ENCODE measurements around the gene UBE2C.

DNA sequence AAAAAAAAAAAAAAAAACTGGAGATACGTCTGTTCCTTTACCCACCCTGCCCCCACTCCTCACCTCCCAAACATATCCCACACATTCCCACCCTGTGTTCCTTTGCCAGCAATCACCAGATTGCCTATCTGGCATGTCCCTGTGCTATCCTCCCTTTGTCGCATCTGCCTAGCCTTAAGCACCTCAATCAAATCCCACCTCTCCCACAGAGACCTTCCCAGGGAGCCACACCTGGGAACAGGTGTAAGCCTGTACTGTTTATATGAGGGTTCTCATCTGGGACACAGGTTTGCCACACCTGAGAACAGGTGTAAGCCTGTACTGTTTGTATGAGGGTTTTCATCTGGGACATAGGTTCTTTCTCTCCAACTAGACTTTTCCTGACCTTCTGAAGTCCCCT lies 37.5 kb upstream of the UBE2C start:
- TF ChIP-seq, protein P1, sequence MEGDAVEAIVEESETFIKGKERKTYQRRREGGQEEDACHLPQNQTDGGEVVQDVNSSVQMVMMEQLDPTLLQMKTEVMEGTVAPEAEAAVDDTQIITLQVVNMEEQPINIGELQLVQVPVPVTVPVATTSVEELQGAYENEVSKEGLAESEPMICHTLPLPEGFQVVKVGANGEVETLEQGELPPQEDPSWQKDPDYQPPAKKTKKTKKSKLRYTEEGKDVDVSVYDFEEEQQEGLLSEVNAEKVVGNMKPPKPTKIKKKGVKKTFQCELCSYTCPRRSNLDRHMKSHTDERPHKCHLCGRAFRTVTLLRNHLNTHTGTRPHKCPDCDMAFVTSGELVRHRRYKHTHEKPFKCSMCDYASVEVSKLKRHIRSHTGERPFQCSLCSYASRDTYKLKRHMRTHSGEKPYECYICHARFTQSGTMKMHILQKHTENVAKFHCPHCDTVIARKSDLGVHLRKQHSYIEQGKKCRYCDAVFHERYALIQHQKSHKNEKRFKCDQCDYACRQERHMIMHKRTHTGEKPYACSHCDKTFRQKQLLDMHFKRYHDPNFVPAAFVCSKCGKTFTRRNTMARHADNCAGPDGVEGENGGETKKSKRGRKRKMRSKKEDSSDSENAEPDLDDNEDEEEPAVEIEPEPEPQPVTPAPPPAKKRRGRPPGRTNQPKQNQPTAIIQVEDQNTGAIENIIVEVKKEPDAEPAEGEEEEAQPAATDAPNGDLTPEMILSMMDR (IDR thresholded peaks at IDR 0.05), result no peak
- TF ChIP-seq POLR2A (IDR thresholded peaks at IDR 0.05), result no peak
- no peak for TF ChIP-seq POLR2AphosphoS5 (IDR thresholded peaks at IDR 0.05)

Measured in suprapubic skin (tissue), 4 donors.